Prostate gland (tissue), 2 donors: ENCODE data around the gene NME8. TPM values are rescaled to one million over a fixed set of nuclear protein-coding genes. Genes with fewer than 3 reads are reported as not detected.

ENCODE experiments used
- DNase-seq: peaks from one replicate; pipeline ENCODE4 v3.0.0-alpha.2; 2019; ENCODE audit warnings: low spot score
- H3K27ac ChIP-seq, 2 donors: fragments of 200-600 bp; sonication (generic); 2 replicates each; pipeline ENCODE4 v1.5.1; 2017 to 2019
- H3K27me3 ChIP-seq: fragments of 200-600 bp; sonication (generic); replicated peaks from 2 replicates; pipeline ENCODE4 v1.5.1; 2019; ENCODE audit not compliant: insufficient read depth
- H3K36me3 ChIP-seq, 2 donors: fragments of 200-600 bp; sonication (generic); 1 replicate in 1 of 2; 2 replicates in 1 of 2; pipeline versions ENCODE4 v1.5.1 to v1.8.1; 2017 to 2019
- H3K4me1 ChIP-seq: fragments of 200-600 bp; sonication (generic); replicated peaks from 2 replicates; pipeline ENCODE4 v1.5.1; 2019
- H3K4me3 ChIP-seq, 2 donors: fragments of 200-600 bp; sonication (generic); 2 replicates each; pipeline ENCODE4 v1.5.1; 2017 to 2019
- H3K9me3 ChIP-seq: fragments of 200-600 bp; sonication (generic); 2 replicates; pipeline ENCODE4 v1.5.1; 2017
- CTCF ChIP-seq, 4 experiments: fragments of 200-600 bp in 2 of 4; fragments of 450-650 bp in 2 of 4; sonication (generic) in 2 of 4; IDR thresholded peaks; 1 replicate in 3 of 4; 2 replicates in 1 of 4; pipeline ENCODE4 v1.5.1; 2016 to 2019; ENCODE audit warnings: antibody characterized with exemption in 4 of 4, mild to moderate bottlenecking in 2 of 4, moderate library complexity in 2 of 4
- POLR2A ChIP-seq: fragments of 450-650 bp; IDR thresholded peaks from one replicate; pipeline ENCODE4 v1.6.1; 2016; ENCODE audit warnings: antibody characterized with exemption, mild to moderate bottlenecking
- POLR2AphosphoS5 ChIP-seq: sonication (generic); formaldehyde crosslinking; IDR thresholded peaks from one replicate; pipeline ENCODE4 v1.6.1; 2017; ENCODE audit warnings: antibody characterized with exemption
- WGBS: methylation state at CpG from one replicate; pipeline ENCODE4 v1.1.5; 2018; 5-methylcytosine and 5-hydroxymethylcytosine counted together
- intact Hi-C: fragments of 100-400 bp; cut with DNase I; formaldehyde crosslinking; loops from one replicate; pipeline ENCODE4 v1.14.2; 2022
- total RNA-seq, 2 donors: library from RNA; depleted of rRNA; stranded (reverse); fragments of >200 nt; gene quantifications; one replicate each; pipeline ENCODE4 v1.1.0, GENCODE V29; 2016

The NME8 gene
- total RNA-seq, 2 donors from 2014 or later, result 0.91 TPM; not detected in 1

DNA sequence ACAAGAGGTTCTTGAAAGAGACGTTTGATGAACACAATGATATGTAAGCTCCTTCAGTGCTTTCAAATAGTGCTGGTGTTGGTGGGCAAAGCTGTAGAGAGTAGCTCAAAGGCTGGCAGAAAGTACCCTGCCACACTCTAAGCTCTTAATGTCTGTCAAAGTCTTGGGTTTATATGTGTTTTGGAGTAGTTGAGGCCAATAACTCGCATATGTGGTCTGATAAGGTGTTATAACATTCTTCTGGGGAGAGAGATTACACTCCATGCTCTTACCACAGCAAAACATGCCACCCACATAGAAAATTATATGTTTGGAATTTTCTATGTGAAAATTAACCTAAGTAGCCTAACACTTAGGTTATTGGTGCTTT, 30.8 kb upstream of the NME8 start:
- Histone ChIP-seq H3K9me3 (no peaks in the 10 kb centered on the region), H3K4me1 (no peaks in the 10 kb centered on the region), H3K36me3 (no peaks in the 10 kb centered on the region), H3K27ac (no peak overlapping the region), H3K4me3 (no peak overlapping the region), H3K27me3 (no peaks in the 10 kb centered on the region)
- DNase-seq, result no peak
- intact Hi-C loops, result no loop called here
- WGBS, result 59% methylated on average over 2 of the region's 2 CpGs
- TF ChIP-seq CTCF (IDR thresholded peaks at IDR 0.05) (no peak), POLR2AphosphoS5 (no peak), POLR2A (no peak)

DNA sequence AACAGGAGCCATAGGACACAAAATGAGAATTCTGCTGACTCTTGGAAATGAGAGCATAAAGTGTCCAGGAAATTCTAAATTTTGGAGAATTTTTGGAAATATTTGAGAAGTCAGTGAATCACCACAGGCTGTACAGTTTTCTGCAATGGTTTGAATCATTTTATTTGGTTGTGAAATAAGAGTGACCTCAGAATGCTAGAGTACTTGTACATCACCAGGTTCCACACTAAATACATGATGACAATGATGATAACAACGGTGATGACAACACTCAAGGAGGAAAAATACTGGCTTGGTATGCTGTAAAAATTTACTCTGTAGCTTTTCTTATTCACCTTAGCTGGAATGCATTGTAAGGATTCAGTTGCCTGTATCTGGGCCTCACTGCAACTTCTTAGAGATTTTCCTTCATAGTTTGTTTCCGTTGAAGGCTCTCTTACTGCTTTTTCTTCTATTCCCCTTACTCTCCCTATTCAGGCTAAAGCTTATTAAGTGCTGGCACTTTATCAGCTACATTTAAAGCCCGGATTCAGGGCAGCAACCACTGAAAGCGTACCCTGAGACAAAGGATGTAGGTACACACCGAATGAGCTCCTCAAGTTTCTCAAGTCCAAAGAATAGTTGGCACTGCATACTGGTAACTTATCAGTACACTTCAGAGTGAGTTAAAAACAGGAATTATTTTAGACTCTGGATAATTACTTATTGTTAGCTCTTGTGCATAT, 30.2 kb upstream of the NME8 start:
- no peak overlapping the region for H3K27ac ChIP-seq
- no peaks in the 10 kb centered on the region for H3K27me3 ChIP-seq
- no peaks in the 10 kb centered on the region for H3K36me3 ChIP-seq
- no peaks in the 10 kb centered on the region for H3K4me1 ChIP-seq
- H3K9me3 ChIP-seq, result no peaks in the 10 kb centered on the region
- no peak for TF ChIP-seq CTCF (IDR thresholded peaks at IDR 0.05)
- TF ChIP-seq POLR2AphosphoS5, result no peak
- TF ChIP-seq POLR2A, result no peak
- WGBS, result 52% methylated on average over 5 of the region's 5 CpGs
- intact Hi-C loops, result no loop called here
- no peak for DNase-seq
- H3K4me3 ChIP-seq, result no peak overlapping the region

DNA sequence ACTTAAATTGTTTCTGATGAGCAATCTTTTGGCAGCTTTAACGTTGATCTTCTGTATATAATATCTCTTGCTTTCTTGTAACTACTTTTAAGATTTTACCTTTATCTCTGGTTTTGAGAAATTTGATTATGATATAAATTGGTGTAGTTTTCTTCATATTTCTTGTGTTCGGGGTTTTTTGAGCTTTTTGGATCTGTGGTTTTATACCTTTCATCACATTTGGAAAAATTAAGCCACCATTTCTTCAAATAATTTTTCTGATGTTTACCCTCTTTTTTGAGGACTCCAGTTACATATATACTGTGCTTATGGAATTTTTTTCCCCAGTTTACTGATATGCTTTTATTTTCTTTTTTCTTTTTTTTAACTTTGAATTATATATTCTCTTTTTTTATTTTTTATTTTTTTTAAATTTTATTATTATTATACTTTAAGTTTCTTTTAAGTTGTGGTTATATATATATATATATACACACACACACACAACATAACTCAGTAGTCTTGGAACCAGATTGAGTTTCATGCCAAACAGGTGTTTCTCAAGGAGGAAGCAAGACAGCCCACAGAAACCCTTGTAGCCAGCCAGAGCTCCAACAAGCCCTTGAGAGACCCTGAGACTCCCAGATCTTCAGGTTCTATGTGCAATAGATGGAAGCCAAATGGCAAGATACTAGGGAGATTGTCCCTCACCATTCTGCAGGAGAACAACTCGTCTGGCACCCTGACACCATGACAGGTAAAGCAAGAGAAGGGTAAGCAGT, 27.5 kb upstream of the NME8 start:
- no peaks in the 10 kb centered on the region for H3K4me1 ChIP-seq
- DNase-seq, result no peak
- intact Hi-C loops, result no loop called here
- TF ChIP-seq POLR2AphosphoS5 (no peak), POLR2A (no peak), CTCF (IDR thresholded peaks at IDR 0.05) (no peak)
- no peaks in the 10 kb centered on the region for H3K27me3 ChIP-seq
- no peaks in the 10 kb centered on the region for H3K9me3 ChIP-seq
- no peaks in the 10 kb centered on the region for H3K36me3 ChIP-seq
- H3K27ac ChIP-seq, result no peak overlapping the region
- 84% methylated on average over 3 of the region's 3 CpGs for WGBS
- no peak overlapping the region for H3K4me3 ChIP-seq

DNA sequence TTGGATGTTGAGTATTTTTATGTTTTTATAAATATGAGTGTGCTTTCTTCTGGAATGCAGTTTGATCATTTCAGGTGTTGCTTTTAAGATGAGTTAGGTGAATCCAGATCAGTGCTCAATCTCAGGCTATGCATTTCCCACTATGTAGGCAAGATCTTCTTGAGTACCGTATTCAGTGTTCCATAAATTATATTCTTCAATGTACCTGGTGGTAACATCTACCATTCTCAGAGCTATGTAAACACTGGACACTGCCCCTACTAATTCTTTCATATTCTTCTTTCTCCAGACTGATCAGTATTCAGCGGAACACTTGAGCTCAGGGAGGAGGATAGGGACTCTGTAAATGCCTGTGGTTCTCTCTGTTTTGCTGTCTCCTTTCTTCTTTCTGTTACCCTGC, 25.5 kb upstream of the NME8 start:
- no peak for DNase-seq
- intact Hi-C loops, result no loop called here
- Histone ChIP-seq H3K4me3 (no peak overlapping the region), H3K9me3 (no peaks in the 10 kb centered on the region), H3K4me1 (no peaks in the 10 kb centered on the region), H3K27me3 (no peaks in the 10 kb centered on the region), H3K36me3 (no peaks in the 10 kb centered on the region), H3K27ac (no peak overlapping the region)
- TF ChIP-seq POLR2A, result no peak
- TF ChIP-seq CTCF (IDR thresholded peaks at IDR 0.05), result no peak
- no peak for TF ChIP-seq POLR2AphosphoS5
- WGBS, result 94% methylated on average over 2 of the region's 2 CpGs

GRCh38 chr7:37823557-37823956, 24.8 kb upstream of the NME8 start:
- Histone ChIP-seq H3K9me3 (no peaks in the 10 kb centered on the region), H3K4me3 (no peak overlapping the region), H3K36me3 (no peaks in the 10 kb centered on the region), H3K4me1 (no peaks in the 10 kb centered on the region), H3K27ac (no peak overlapping the region), H3K27me3 (no peaks in the 10 kb centered on the region)
- no peak for DNase-seq
- intact Hi-C loops, result no loop called here
- 68% methylated on average over 2 of the region's 2 CpGs for WGBS
- no peak for TF ChIP-seq POLR2AphosphoS5
- TF ChIP-seq POLR2A, result no peak
- no peak for TF ChIP-seq CTCF (IDR thresholded peaks at IDR 0.05)
